HG02571 (cell line): ENCODE results near the gene ABCB6.

ENCODE experiments used
- ATAC-seq: cut with Tn5 transposase; IDR thresholded peaks from one replicate; pipeline ENCODE4 v1.9.1; 2021; ENCODE audit warnings: mild to moderate bottlenecking, moderate library complexity; ENCODE audit not compliant: unreplicated experiment

The ABCB6 gene

GRCh38 chr2:219186754-219187456 is 31.9 kb downstream of the ABCB6 start:
- no peak for ATAC-seq

- ATAC-seq = no peak
Observed at GRCh38 chr2:219184121-219184520, 34.6 kb downstream of the ABCB6 start.

- no peak for ATAC-seq
Observed at GRCh38 chr2:219183151-219183772, 35.5 kb downstream of the ABCB6 start.

DNA sequence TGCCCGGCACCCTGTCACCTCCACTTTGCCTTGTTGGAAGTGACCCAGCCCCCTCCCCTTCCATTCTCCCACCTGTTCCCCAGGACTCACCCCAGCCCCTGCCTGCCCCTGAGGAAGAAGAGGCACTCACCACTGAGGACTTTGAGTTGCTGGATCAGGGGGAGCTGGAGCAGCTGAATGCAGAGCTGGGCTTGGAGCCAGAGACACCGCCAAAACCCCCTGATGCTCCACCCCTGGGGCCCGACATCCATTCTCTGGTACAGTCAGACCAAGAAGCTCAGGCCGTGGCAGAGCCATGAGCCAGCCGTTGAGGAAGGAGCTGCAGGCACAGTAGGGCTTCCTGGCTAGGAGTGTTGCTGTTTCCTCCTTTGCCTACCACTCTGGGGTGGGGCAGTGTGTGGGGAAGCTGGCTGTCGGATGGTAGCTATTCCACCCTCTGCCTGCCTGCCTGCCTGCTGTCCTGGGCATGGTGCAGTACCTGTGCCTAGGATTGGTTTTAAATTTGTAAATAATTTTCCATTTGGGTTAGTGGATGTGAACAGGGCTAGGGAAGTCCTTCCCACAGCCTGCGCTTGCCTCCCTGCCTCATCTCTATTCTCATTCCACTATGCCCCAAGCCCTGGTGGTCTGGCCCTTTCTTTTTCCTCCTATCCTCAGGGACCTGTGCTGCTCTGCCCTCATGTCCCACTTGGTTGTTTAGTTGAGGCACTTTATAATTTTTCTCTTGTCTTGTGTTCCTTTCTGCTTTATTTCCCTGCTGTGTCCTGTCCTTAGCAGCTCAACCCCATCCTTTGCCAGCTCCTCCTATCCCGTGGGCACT is 36.2 kb downstream of the ABCB6 start:
- no peak for ATAC-seq

GRCh38 chr2:219181531-219181930 is 37.2 kb downstream of the ABCB6 start:
- ATAC-seq = no peak

GRCh38 chr2:219180961-219181360 is 37.8 kb downstream of the ABCB6 start:
- ATAC-seq = no peak

GRCh38 chr2:219179601-219180465 is 38.9 kb downstream of the ABCB6 start:
- no peak for ATAC-seq

GRCh38 chr2:219178377-219179175 is 40.2 kb downstream of the ABCB6 start:
- ATAC-seq = peak; percentile 13

DNA sequence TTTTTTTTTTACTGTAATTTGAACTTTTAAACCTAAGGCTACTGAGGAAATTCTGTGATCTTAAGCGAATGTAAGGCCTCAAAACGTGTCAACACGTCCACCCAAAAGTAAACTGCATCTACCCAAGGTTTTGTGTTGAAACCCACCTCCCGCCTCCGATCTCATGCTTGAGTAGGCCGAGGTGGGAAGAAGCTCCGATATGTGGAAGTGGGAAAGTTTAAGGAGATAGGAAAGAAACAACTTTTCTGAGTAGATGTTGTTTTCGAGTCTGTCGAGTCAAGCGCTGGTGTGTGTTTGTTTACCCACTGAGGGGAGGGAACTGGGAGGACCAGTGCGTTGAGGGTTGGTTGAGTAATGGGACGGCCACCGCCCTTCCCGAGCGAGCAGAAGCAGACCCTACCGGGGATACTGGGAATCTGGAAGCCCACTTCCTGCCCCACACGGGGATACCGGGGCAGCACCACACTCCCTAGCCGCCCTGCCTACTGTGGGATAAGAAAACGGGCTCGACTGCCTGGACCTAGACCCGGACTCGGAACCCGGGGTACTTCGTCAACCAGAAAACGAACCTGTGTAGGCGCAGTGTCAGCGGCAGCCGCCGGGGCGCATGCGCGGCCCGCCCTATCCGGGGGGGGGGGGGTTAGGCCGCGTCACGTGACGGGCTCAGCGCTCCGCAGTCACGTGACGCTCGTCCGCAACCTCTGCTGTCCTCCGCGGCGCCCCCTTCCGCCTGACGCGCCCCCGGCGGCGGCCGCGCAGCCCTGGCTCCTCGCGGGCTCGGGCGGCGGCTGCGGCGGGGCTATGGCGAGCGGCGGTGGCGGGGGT is 41.0 kb downstream of the ABCB6 start, which contains the start of gene RETREG2:
Gene RETREG2 (plus strand): TSS at position 724 of the 825 bp plus-strand sequence. CDS start 78 bp downstream, at position 802.
- ATAC-seq = peak; percentile 39

- peak; percentile 62 for ATAC-seq
Observed at GRCh38 chr2:219176818-219177551, 41.8 kb downstream of the ABCB6 start, which contains the start of gene CNPPD1. CNPPD1 (minus strand) TSS chr2:219176925; CDS start chr2:219176828, 97 bp downstream.

- peak; percentile 17 for ATAC-seq
Observed at GRCh38 chr2:219175928-219176817, 42.6 kb downstream of the ABCB6 start.

GRCh38 chr2:219175486-219175885 is 43.3 kb downstream of the ABCB6 start:
- no peak for ATAC-seq

DNA sequence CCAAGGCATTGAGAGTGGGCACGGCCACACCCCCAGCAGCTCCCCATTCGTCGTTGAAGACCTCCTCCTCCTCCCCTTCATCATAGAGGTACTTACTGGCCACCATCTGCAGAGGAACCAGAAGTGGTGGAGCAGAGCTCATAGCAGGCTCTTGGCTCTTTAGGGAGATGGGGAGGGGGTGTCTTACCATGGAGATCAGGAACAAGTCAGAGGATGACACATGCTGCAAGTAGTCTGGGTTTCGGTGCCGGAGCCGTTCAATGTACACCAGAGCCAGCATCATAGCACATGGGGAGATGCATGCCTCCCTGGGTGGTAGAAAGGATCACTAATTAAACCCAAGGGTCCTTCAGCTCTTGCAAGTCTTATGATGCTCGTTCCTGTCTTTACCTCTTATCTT is 44.0 kb downstream of the ABCB6 start:
- ATAC-seq = no peak

DNA sequence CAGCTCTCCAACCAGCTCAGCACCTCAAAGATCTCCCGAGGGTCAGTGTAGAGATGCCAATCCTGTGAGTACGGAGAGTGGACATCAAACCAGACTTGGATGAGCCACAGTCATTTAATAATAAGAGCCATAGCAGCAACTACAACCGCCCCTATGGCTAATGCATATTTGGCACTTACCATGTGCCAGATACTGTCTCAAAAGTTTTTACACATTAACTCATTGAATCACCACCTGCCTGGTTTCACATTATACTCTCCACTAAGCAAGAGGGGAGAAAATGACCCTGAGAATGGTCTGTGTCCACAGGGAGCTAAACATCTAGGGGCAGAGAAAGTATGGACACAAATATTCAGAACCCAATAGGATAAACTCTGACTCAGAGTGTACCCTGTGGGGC is 44.6 kb downstream of the ABCB6 start:
- no peak for ATAC-seq

- no peak for ATAC-seq
Observed at GRCh38 chr2:219173176-219173575, 45.6 kb downstream of the ABCB6 start.

DNA sequence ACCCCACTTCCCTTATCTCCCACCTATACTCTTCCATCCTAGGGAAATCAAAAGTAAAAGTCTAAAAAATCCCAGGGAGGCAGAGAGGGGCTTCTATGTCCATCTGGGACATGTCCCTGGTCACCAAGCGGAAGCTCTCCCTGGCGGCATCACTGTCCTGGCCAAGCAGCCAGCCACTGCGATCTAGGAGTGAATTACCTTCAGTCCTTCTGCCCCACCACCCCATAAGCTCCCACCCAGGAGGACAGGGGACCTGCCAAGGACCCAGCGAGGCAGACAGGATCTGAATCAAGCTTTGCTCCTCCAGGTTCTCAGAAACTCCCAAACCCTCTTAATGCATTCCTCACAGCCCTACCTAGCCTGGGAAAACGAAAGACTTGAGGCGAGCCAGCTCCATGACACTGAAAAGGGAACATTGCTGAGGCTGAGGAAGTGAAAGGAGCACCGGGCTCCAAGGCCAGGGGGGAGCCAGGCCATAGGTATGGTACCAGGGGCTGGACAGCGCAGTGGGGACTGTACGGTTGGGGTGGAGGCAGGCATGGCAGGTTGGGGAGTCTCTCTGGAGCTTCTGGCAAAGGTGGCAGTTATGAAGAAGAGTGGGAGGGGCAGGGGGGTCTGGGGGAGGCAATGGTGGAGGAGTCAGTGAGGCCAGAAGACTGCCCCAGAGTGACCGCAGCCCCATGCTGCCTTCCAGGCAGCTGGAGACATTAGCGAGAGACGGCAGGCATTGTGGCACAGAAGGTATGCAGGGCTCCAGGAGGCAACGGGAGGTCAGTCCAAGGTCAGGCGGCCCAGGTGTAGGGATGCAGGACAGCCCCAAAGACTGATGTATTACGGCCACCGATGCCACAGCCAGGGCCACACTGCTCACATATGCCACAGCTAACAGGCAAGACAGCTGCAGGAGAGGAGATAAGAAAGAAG is 46.3 kb downstream of the ABCB6 start:
- no peak for ATAC-seq
